HCT116 (cell line): Measurements from ENCODE around the gene MICOS13. TPM values are rescaled to one million over a fixed set of nuclear protein-coding genes. Genes with fewer than 3 reads are reported as not detected.
"Not testable (repeated sequence)": the region's sequence is repeated elsewhere in the genome, so short reads cannot be mapped to it uniquely, and the experiment has no call there.

Experiments used
- ATAC-seq: fragments of 200-7000 bp; cut with Tn5 transposase; 2 replicates; pipeline ENCODE4 v1.9.1; 2020; ENCODE audit warnings: mild to moderate bottlenecking, moderate library complexity
- BruUV-seq: library from RNA; stranded (reverse); fragments of 400-500 nt; replicated peaks from 2 replicates; lab custom pipeline; 2021; lab: Mats Ljungman, UMichigan
- CTCF ChIA-PET: fragments of 300-600 bp; sonication (Branson Sonifier 250); formaldehyde crosslinking; loops from one replicate; lab custom pipeline; 2021; ENCODE audit warnings: antibody characterized with exemption; lab: Charles Lee
- POLR2A ChIA-PET: fragments of 300-600, 350-600 bp; sonication (Branson Sonifier 250); formaldehyde crosslinking; loops from one replicate; lab custom pipeline; 2021; ENCODE audit warnings: antibody characterized with exemption; lab: Charles Lee
- RAD21 ChIA-PET, 2 experiments: fragments of 300-600 bp; sonication (Branson Sonifier 250); formaldehyde crosslinking; loops; one replicate each; lab custom pipeline; 2023; ENCODE audit warnings: low total read pairs in 2 of 2; ENCODE audit not compliant: uncharacterized antibody in 2 of 2, unreplicated experiment in 2 of 2, low non-redundant PET in 1 of 2; lab: Charles Lee
- DNase-seq: peaks from one replicate; pipeline ENCODE4 v3.0.0-alpha.2; 2010; ENCODE audit warnings: low read depth, low spot score
- H2AFZ ChIP-seq: fragments of 200-600 bp; shearing (Covaris generic), sonication (generic); 2 replicates; pipeline ENCODE4 v1.6.1; 2017; ENCODE audit warnings: low read depth, mixed run types, mixed read lengths, antibody characterized with exemption, low read length; ENCODE audit not compliant: poor library complexity, severe bottlenecking
- H3K27ac ChIP-seq: 2 replicates; pipeline ENCODE4 v1.5.1; 2012; ENCODE audit warnings: low read depth, low read length
- H3K27me3 ChIP-seq: fragments of 200-600 bp; sonication (generic); 2 replicates; pipeline ENCODE4 v1.6.1; 2016; ENCODE audit warnings: mixed run types, low read length, mixed read lengths; ENCODE audit not compliant: insufficient read depth
- H3K36me3 ChIP-seq, 2 experiments: fragments of 200-500 bp in 1 of 2; fragments of 200-600 bp in 1 of 2; sonication (Bioruptor generic) in 1 of 2; sonication (generic) in 1 of 2; 2 replicates each; pipeline versions ENCODE4 v1.5.1 to v1.6.1; 2014 to 2016; ENCODE audit warnings: low read length in 2 of 2, inconsistent platforms in 1 of 2, mixed read lengths in 1 of 2, mixed run types in 1 of 2; ENCODE audit not compliant: insufficient read depth in 2 of 2, control insufficient read depth in 1 of 2
- H3K4me1 ChIP-seq, 2 experiments: fragments of 200-600 bp in 1 of 2; sonication (generic) in 1 of 2; 2 replicates each; pipeline versions ENCODE4 v1.5.1 to v1.6.1; 2012 to 2017; ENCODE audit warnings: low read length in 2 of 2, inconsistent platforms in 1 of 2, mild to moderate bottlenecking in 1 of 2, mixed read lengths in 1 of 2, mixed run types in 1 of 2, moderate library complexity in 1 of 2; ENCODE audit not compliant: insufficient read depth in 2 of 2, control insufficient read depth in 1 of 2
- H3K4me2 ChIP-seq: fragments of 200-600 bp; sonication (generic); 2 replicates; pipeline ENCODE4 v1.6.1; 2017; ENCODE audit warnings: mixed run types, low read length, mixed read lengths
- H3K4me3 ChIP-seq, 2 experiments: fragments of 200-600 bp in 1 of 2; sonication (generic) in 1 of 2; replicated peaks in 1 of 2; 2 replicates each; pipeline ENCODE4 v1.5.1; 2011 to 2016; ENCODE audit warnings: low read length in 2 of 2, control low read depth in 1 of 2, low read depth in 1 of 2, mild to moderate bottlenecking in 1 of 2, mixed read lengths in 1 of 2, mixed run types in 1 of 2
- H3K79me2 ChIP-seq: fragments of 200-600 bp; sonication (generic); 2 replicates; pipeline ENCODE4 v1.6.1; 2017; ENCODE audit warnings: mild to moderate bottlenecking, mixed run types, low read length, moderate library complexity, mixed read lengths; ENCODE audit not compliant: insufficient read depth
- H3K9ac ChIP-seq: fragments of 200-600 bp; sonication (generic); 2 replicates; pipeline ENCODE4 v1.6.1; 2016; ENCODE audit warnings: low read length, mixed read lengths
- H3K9me2 ChIP-seq: fragments of 200-600 bp; sonication (generic), shearing (Covaris generic); 2 replicates; pipeline ENCODE4 v1.6.1; 2017; ENCODE audit warnings: mixed run types, mild to moderate bottlenecking, moderate library complexity; ENCODE audit not compliant: insufficient read depth
- H3K9me3 ChIP-seq, 2 experiments: fragments of 200-500 bp in 1 of 2; fragments of 200-600 bp in 1 of 2; sonication (Bioruptor generic) in 1 of 2; sonication (generic) in 1 of 2; 2 replicates each; pipeline ENCODE4 v1.6.1; 2014 to 2017; ENCODE audit warnings: low read length in 2 of 2, mixed read lengths in 2 of 2, inconsistent platforms in 1 of 2, low read depth in 1 of 2, mild to moderate bottlenecking in 1 of 2, mixed run types in 1 of 2, moderate library complexity in 1 of 2; ENCODE audit not compliant: control insufficient read depth in 1 of 2, insufficient read depth in 1 of 2
- H4K20me1 ChIP-seq: fragments of 200-600 bp; sonication (generic), shearing (Covaris generic); 2 replicates; pipeline ENCODE4 v1.6.1; 2017; ENCODE audit warnings: mixed run types, mild to moderate bottlenecking, moderate library complexity; ENCODE audit not compliant: insufficient read depth
- ATF3 ChIP-seq: IDR thresholded peaks from 2 replicates; pipeline ENCODE4 v1.6.1; 2012
- CBX3 ChIP-seq: IDR thresholded peaks from 2 replicates; pipeline ENCODE4 v1.6.1; 2012; ENCODE audit warnings: low read depth
- EGR1 ChIP-seq: IDR thresholded peaks from 2 replicates; pipeline ENCODE4 v1.6.1; 2012; ENCODE audit warnings: low read depth
- POLR2A ChIP-seq: IDR thresholded peaks from 2 replicates; pipeline ENCODE4 v1.7.0; 2011; ENCODE audit warnings: borderline replicate concordance; ENCODE audit not compliant: insufficient read depth, insufficient read length; ENCODE audit errors: extremely low read depth
- SP1 ChIP-seq: IDR thresholded peaks from 2 replicates; pipeline ENCODE4 v1.6.1; 2012; ENCODE audit warnings: low read depth
- TCF7L2 ChIP-seq: IDR thresholded peaks from 2 replicates; pipeline ENCODE4 v1.7.0; 2011; ENCODE audit warnings: borderline replicate concordance, inconsistent platforms; ENCODE audit not compliant: insufficient read depth, insufficient read length; ENCODE audit errors: extremely low read depth
- YY1 ChIP-seq: IDR thresholded peaks from 2 replicates; pipeline ENCODE4 v1.6.1; 2011; ENCODE audit warnings: low read length, low read depth, moderate library complexity, mild to moderate bottlenecking; ENCODE audit not compliant: insufficient replicate concordance; ENCODE audit errors: extremely low read depth
- ZFX ChIP-seq: fragments of 450-650 bp; IDR thresholded peaks from 2 replicates; pipeline ENCODE4 v1.6.1; 2017
- intact Hi-C: fragments of 100-400 bp; cut with micrococcal nuclease; formaldehyde crosslinking; loops from 2 replicates; pipeline ENCODE4 v1.10.0; 2022
- total RNA-seq: library from RNA; stranded (reverse); gene quantifications from one replicate; pipeline ENCODE4 v1.2.1, GENCODE V29; 2021; ENCODE audit not compliant: unreplicated experiment

Gene MICOS13
- total RNA-seq, 1 experiment from 2014 or later: 61.6 TPM

GRCh38 chr19:5703819-5704818, 23.8 kb upstream of the MICOS13 start:
- Histone ChIP-seq H3K4me1 (no peaks in the 10 kb centered on the region; a peak in 1 of 4 replicates), H2AFZ (no peak overlapping the region)
- CTCF ChIA-PET: no interaction called here
- no peak for TF ChIP-seq ZFX
- no peak for TF ChIP-seq POLR2A
- TF ChIP-seq SP1: no peak
- TF ChIP-seq YY1: no peak
- no peak for TF ChIP-seq EGR1
- TF ChIP-seq TCF7L2: no peak
- no peak for TF ChIP-seq ATF3
- no peak for TF ChIP-seq CBX3
- TF ChIP-seq, all 23 proteins: peak for 0
- ATAC-seq (no peak), DNase-seq (no peak)
- Histone ChIP-seq H3K9me2 (no peaks in the 10 kb centered on the region), H3K79me2 (peaks cover 16% of the 10 kb centered on the region; the same call in 1 of the 2 replicates), H3K9ac (no peak overlapping the region), H3K4me2 (no peak overlapping the region), H4K20me1 (no peaks in the 10 kb centered on the region), H3K36me3 (peaks cover 26 to 54% of the 10 kb centered on the region in 2 experiments; a peak in 3 of 4 replicates), H3K4me3 (no peak overlapping the region), H3K27me3 (no peaks in the 10 kb centered on the region), H3K9me3 (no peaks in the 10 kb centered on the region), H3K27ac (no peak overlapping the region; the same call in 1 of the 2 replicates)
- RAD21 ChIA-PET: interaction anchor here in 1 of 2 experiments (0.6 kb wide), 1 partner anchor 191 kb away, joined by 3 read pairs; no protein-coding TSS in a partner anchor
- no TSS peak for BruUV-seq
- POLR2A ChIA-PET: no interaction called here
- intact Hi-C loops: no loop called here

GRCh38 chr19:5702053-5702410, 21.7 kb upstream of the MICOS13 start:
- BruUV-seq, H2AFZ ChIP-seq, H4K20me1 ChIP-seq, RAD21 ChIA-PET, H3K9me2 ChIP-seq, ATAC-seq, intact Hi-C loops, H3K4me3 ChIP-seq, H3K9me3 ChIP-seq, DNase-seq, H3K4me1 ChIP-seq, H3K4me2 ChIP-seq, H3K27ac ChIP-seq, H3K9ac ChIP-seq, POLR2A ChIA-PET, CTCF ChIA-PET, H3K27me3 ChIP-seq: not testable (repeated sequence)
- Histone ChIP-seq H3K79me2 (peaks cover 20% of the 10 kb centered on the region; the same call in 1 of the 2 replicates), H3K36me3 (peaks cover 21 to 51% of the 10 kb centered on the region in 2 experiments; a peak in 3 of 4 replicates)
